CD4-positive, alpha-beta memory T cell (primary cell): ENCODE data around the gene IGFBP3. TPM values are rescaled to one million over a fixed set of nuclear protein-coding genes. Genes with fewer than 3 reads are reported as not detected.
A peak's percentile ranks its signal among the peaks of the same experiment; 100 is the strongest.

Experiments
- CTCF ChIA-PET: fragments of 350-600 bp; sonication (Branson Sonifier 250); formaldehyde crosslinking; loops from one replicate; lab custom pipeline; 2021; ENCODE audit warnings: inconsistent platforms; ENCODE audit not compliant: partially characterized antibody; lab: Charles Lee
- POLR2A ChIA-PET: fragments of 350-600 bp; sonication (Branson Sonifier 250); formaldehyde crosslinking; loops from one replicate; lab custom pipeline; 2021; ENCODE audit not compliant: partially characterized antibody; lab: Charles Lee
- DNase-seq, 5 donors: peaks; one replicate each; pipeline versions ENCODE4 v3.0.0 to v3.0.0-alpha.2; 2020 to 2022; ENCODE audit warnings: mixed read lengths in 1 of 5
- H3K27ac ChIP-seq: one replicate; pipeline ENCODE4 v1.7.0; 2013; ENCODE audit warnings: low read depth, low read length
- H3K27me3 ChIP-seq: 2 replicates; pipeline ENCODE4 v1.7.0; 2013; ENCODE audit warnings: mild to moderate bottlenecking, low read length, moderate library complexity; ENCODE audit not compliant: insufficient read depth
- H3K36me3 ChIP-seq: 2 replicates; pipeline ENCODE4 v1.7.0; 2013; ENCODE audit warnings: mild to moderate bottlenecking, low read length, moderate library complexity; ENCODE audit not compliant: insufficient read depth
- H3K4me1 ChIP-seq: 2 replicates; pipeline ENCODE4 v1.7.0; 2013; ENCODE audit warnings: mild to moderate bottlenecking, low read length, moderate library complexity; ENCODE audit not compliant: insufficient read depth
- H3K4me3 ChIP-seq, 2 donors: one replicate each; pipeline ENCODE4 v1.7.0; 2013; ENCODE audit warnings: low read length in 2 of 2, mild to moderate bottlenecking in 1 of 2
- H3K9me3 ChIP-seq, 2 donors: one replicate each; pipeline ENCODE4 v1.7.0; 2013; ENCODE audit warnings: low read length in 2 of 2, control low read depth in 1 of 2; ENCODE audit not compliant: control insufficient read depth in 1 of 2
- H3K27ac Mint-ChIP-seq, 7 donors: one replicate each; pipeline ENCODE4 v1.8.0; 2020 to 2021; ENCODE audit warnings: mixed read lengths in 7 of 7, mild to moderate bottlenecking in 6 of 7, inconsistent platforms in 3 of 7, moderate library complexity in 3 of 7
- H3K27me3 Mint-ChIP-seq, 2 donors: one replicate each; pipeline ENCODE4 v1.8.0; 2020 to 2021; ENCODE audit warnings: mixed read lengths in 2 of 2
- H3K36me3 Mint-ChIP-seq, 2 donors: one replicate each; pipeline ENCODE4 v1.8.0; 2020 to 2021; ENCODE audit warnings: mixed read lengths in 2 of 2, inconsistent platforms in 1 of 2, mild to moderate bottlenecking in 1 of 2
- H3K4me1 Mint-ChIP-seq, 4 donors: one replicate each; pipeline ENCODE4 v1.8.0; 2020 to 2021; ENCODE audit warnings: mixed read lengths in 4 of 4, mild to moderate bottlenecking in 1 of 4
- H3K4me3 Mint-ChIP-seq, 8 donors: one replicate each; pipeline ENCODE4 v1.8.0; 2020 to 2021; ENCODE audit warnings: mixed read lengths in 8 of 8, mild to moderate bottlenecking in 7 of 8, moderate library complexity in 6 of 8, inconsistent platforms in 3 of 8
- H3K9me3 Mint-ChIP-seq, 8 donors: one replicate each; pipeline ENCODE4 v1.8.0; 2020 to 2021; ENCODE audit warnings: mixed read lengths in 8 of 8, mild to moderate bottlenecking in 5 of 8, inconsistent platforms in 3 of 8, moderate library complexity in 1 of 8
- intact Hi-C: fragments of 100-400 bp; cut with micrococcal nuclease; formaldehyde crosslinking; loops from one replicate; pipeline ENCODE4 v1.15.1; 2023
- polyA plus RNA-seq, 2 donors: library from polyadenylated mRNA; unstranded; fragments of 300-500 nt; fragmentation: Illumina TruSeq; gene quantifications; one replicate each; pipeline ENCODE4 v1.2.3, GENCODE V29; 2021
- total RNA-seq, 2 experiments: library from RNA; stranded (reverse); gene quantifications; one replicate each; pipeline ENCODE4 v1.2.3, GENCODE V29; 2021

The IGFBP3 gene
- total and polyA plus RNA-seq, 4 experiments from 2014 or later, result 10.4 to 19.0 (median 15.6) TPM

DNA sequence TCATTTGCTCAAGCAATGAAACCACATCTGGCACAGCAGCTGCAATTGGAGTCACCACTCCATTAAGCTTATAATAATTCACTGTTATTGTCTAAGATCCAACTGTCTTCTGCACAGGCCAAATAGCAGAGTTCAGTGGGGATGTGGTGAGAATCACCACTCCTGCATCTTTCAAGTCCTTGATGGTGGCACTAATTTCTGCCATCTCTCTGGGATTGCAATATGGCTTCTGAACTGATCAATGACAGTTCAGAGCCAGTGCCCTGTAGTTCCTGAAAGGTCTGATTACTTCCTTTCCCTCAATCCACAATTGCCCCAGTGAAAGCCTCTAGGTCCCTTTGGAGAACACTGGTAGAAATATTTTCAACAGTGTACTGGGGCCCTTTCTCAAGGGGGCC, 26.4 kb downstream of the IGFBP3 start:
- Histone ChIP-seq H3K27me3 (no peaks in the 10 kb centered on the region), H3K36me3 (no peaks in the 10 kb centered on the region), H3K4me1 (no peaks in the 10 kb centered on the region), H3K27ac (no peak overlapping the region), H3K4me3 (no peak overlapping the region), H3K9me3 (no peaks in the 10 kb centered on the region)
- Mint-ChIP-seq H3K4me1 (no peaks in the 10 kb centered on the region), H3K4me3 (no peak overlapping the region), H3K9me3 (no peaks in the 10 kb centered on the region), H3K36me3 (no peaks in the 10 kb centered on the region), H3K27me3 (peaks cover 32 to 39% of the 10 kb centered on the region in 2 donors), H3K27ac (no peak overlapping the region)
- intact Hi-C loops, result loop anchor here (5.0 kb wide), 1 partner anchor 1923 kb away; no protein-coding TSS in a partner anchor
- POLR2A ChIA-PET, result no interaction called here
- CTCF ChIA-PET, result interaction anchor here (3.4 kb wide), 1 partner anchor 12 kb away, joined by 9 read pairs; no protein-coding TSS in a partner anchor
- no peak for DNase-seq

GRCh38 chr7:45893996-45894664, 26.9 kb downstream of the IGFBP3 start:
- no peak for DNase-seq
- Histone ChIP-seq H3K36me3 (no peaks in the 10 kb centered on the region), H3K9me3 (no peaks in the 10 kb centered on the region), H3K4me3 (no peak overlapping the region), H3K27me3 (no peaks in the 10 kb centered on the region), H3K4me1 (no peaks in the 10 kb centered on the region), H3K27ac (no peak overlapping the region)
- Mint-ChIP-seq H3K9me3 (no peaks in the 10 kb centered on the region), H3K4me3 (no peak overlapping the region), H3K4me1 (no peaks in the 10 kb centered on the region), H3K27ac (no peak overlapping the region), H3K27me3 (peaks cover 32 to 42% of the 10 kb centered on the region in 2 donors), H3K36me3 (no peaks in the 10 kb centered on the region)
- intact Hi-C loops, result loop anchor here (5.0 kb wide), 1 partner anchor 1923 kb away; no protein-coding TSS in a partner anchor
- ChIA-PET POLR2A (no interaction called here), CTCF (interaction anchor here (1.2 to 3.4 kb wide), 3 partner anchors 8 to 24 kb away, joined by 3 to 9 read pairs (median 3); no protein-coding TSS in a partner anchor)

DNA sequence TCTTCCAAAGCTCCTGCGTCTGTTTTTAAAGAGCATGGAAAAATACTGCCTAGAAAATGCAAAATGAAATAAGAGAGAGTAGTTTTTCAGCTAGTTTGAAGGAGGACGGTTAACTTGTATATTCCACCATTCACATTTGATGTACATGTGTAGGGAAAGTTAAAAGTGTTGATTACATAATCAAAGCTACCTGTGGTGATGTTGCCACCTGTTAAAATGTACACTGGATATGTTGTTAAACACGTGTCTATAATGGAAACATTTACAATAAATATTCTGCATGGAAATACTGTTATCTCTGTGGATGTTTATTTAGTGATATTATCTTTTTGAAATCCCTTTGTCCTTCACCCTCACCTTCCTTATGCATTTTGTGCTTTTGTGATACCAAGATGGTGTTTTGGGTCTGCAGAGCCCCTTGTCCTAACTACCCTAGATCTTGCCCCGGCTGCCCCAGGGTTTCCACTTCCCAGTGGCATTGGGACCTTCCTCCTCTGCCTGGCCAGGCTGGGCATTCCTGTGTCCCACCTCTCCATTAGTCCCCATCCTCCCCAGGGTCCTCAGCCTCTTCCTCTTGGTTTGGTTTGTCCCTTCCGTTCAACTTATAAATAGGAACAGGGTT, 27.6 kb downstream of the IGFBP3 start:
- H3K9me3 Mint-ChIP-seq, result no peaks in the 10 kb centered on the region
- intact Hi-C loops, result loop anchor here (5.0 kb wide), 1 partner anchor 1924 kb away; no protein-coding TSS in a partner anchor
- H3K9me3 ChIP-seq, result no peaks in the 10 kb centered on the region
- H3K27ac ChIP-seq, result no peak overlapping the region
- no peaks in the 10 kb centered on the region for H3K36me3 ChIP-seq
- no peaks in the 10 kb centered on the region for H3K4me1 ChIP-seq
- peaks cover 0 to under 1% (median 0%) of the 10 kb centered on the region in 4 donors for H3K4me1 Mint-ChIP-seq
- H3K4me3 Mint-ChIP-seq, result no peak overlapping the region
- H3K4me3 ChIP-seq, result no peak overlapping the region
- POLR2A ChIA-PET, result no interaction called here
- H3K27me3 Mint-ChIP-seq, result peaks cover 34 to 42% of the 10 kb centered on the region in 2 donors
- no peak overlapping the region for H3K27ac Mint-ChIP-seq
- DNase-seq, result no peak
- H3K27me3 ChIP-seq, result no peaks in the 10 kb centered on the region
- H3K36me3 Mint-ChIP-seq, result no peaks in the 10 kb centered on the region
- CTCF ChIA-PET, result interaction anchor here (1.2 to 3.4 kb wide), 3 partner anchors 9 to 25 kb away, joined by 3 to 9 read pairs (median 3); no protein-coding TSS in a partner anchor

DNA sequence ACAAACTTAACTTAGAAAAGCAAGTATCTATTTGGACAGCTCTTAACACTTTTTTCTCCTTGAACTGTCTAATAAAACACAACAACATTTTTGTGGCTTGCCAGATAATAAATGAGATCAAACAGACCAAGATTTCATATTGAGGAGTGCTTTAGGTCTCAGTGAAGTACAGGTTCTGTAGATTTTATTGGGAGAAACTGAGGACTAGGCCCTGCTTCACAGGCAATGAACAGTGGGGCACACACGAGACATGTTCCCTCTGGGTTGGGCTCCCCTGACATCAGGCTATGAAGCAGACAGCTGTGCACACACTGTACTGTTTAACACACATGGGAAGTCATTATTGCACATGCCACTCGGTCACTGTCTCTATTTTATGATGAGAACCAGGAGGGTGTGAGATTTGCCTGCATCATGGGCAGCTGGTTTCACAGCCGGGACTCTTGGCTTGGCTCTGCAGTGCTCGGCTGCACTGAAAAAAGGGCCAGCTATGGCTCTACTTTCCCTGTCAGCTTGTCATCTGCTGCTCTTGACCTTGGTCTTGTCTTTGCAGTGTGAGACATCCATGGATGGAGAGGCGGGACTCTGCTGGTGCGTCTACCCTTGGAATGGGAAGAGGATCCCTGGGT, 28.6 kb downstream of the IGFBP3 start:
- H3K9me3 ChIP-seq, result no peaks in the 10 kb centered on the region
- H3K36me3 ChIP-seq, result no peaks in the 10 kb centered on the region
- H3K4me1 ChIP-seq, result no peaks in the 10 kb centered on the region
- DNase-seq, result no peak
- intact Hi-C loops, result loop anchor here (5.0 kb wide), 1 partner anchor 1925 kb away; no protein-coding TSS in a partner anchor
- no peak overlapping the region for H3K27ac ChIP-seq
- CTCF ChIA-PET, result interaction anchor here (0.9 to 3.4 kb wide), 4 partner anchors 10 to 1195 kb away, joined by 3 to 9 read pairs (median 3); no protein-coding TSS in a partner anchor
- no peaks in the 10 kb centered on the region for H3K9me3 Mint-ChIP-seq
- POLR2A ChIA-PET, result no interaction called here
- H3K4me3 ChIP-seq, result no peak overlapping the region
- H3K27ac Mint-ChIP-seq, result no peak overlapping the region
- H3K36me3 Mint-ChIP-seq, result no peaks in the 10 kb centered on the region
- H3K27me3 Mint-ChIP-seq, result peaks cover 31 to 48% of the 10 kb centered on the region in 2 donors
- H3K4me1 Mint-ChIP-seq, result peaks cover 0 to 6% (median 1%) of the 10 kb centered on the region in 4 donors
- no peaks in the 10 kb centered on the region for H3K27me3 ChIP-seq
- no peak overlapping the region for H3K4me3 Mint-ChIP-seq

- ChIA-PET POLR2A (no interaction called here), CTCF (interaction anchor here (0.9 to 3.4 kb wide), 4 partner anchors 9 to 1366 kb away, joined by 3 to 9 read pairs (median 3); no protein-coding TSS in a partner anchor)
- H3K4me3 ChIP-seq, result no peak overlapping the region
- no peaks in the 10 kb centered on the region for H3K9me3 Mint-ChIP-seq
- H3K36me3 Mint-ChIP-seq, result no peaks in the 10 kb centered on the region
- H3K4me3 Mint-ChIP-seq, result no peak overlapping the region
- peaks cover 0 to 6% (median 1%) of the 10 kb centered on the region in 4 donors for H3K4me1 Mint-ChIP-seq
- no peaks in the 10 kb centered on the region for H3K36me3 ChIP-seq
- no peaks in the 10 kb centered on the region for H3K4me1 ChIP-seq
- peaks cover 29 to 52% of the 10 kb centered on the region in 2 donors for H3K27me3 Mint-ChIP-seq
- H3K9me3 ChIP-seq, result no peaks in the 10 kb centered on the region
- no peak overlapping the region for H3K27ac ChIP-seq
- no peak overlapping the region for H3K27ac Mint-ChIP-seq
- intact Hi-C loops, result loop anchor here (5.0 kb wide), 1 partner anchor 1926 kb away; no protein-coding TSS in a partner anchor
- H3K27me3 ChIP-seq, result no peaks in the 10 kb centered on the region
- DNase-seq, result no peak
Measured at GRCh38 chr7:45891462-45892402, 29.3 kb downstream of the IGFBP3 start.

DNA sequence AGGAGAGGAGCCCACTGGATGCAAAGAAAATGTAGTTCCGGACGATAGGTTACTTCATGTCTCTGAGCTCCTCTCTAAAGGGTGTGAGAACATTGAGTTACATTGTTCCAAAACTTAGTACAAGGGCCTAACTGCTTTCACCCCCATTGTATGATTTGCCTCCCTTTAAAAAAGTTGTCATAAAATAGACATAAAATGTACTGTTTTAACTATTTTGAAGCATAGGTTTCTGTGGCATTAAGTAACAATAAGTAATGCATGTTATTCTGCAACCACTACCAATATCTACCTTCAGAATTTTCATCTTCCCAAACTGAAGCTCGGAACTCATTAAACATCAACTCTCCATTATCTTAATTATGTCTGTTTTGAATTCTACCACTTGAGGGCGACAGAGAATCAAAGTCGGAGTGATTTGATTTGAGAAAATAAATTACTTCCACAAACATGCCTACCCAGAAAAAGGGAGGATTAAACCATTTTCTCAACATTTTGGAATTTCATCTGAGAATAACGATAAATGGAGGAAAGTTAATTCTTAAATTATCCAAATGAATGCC, 30.1 kb downstream of the IGFBP3 start:
- peaks cover 25 to 54% of the 10 kb centered on the region in 2 donors for H3K27me3 Mint-ChIP-seq
- no peak overlapping the region for H3K4me3 Mint-ChIP-seq
- H3K36me3 Mint-ChIP-seq, result no peaks in the 10 kb centered on the region
- no peaks in the 10 kb centered on the region for H3K9me3 ChIP-seq
- no peaks in the 10 kb centered on the region for H3K4me1 ChIP-seq
- H3K27ac ChIP-seq, result no peak overlapping the region
- no peak overlapping the region for H3K27ac Mint-ChIP-seq
- H3K4me3 ChIP-seq, result no peak overlapping the region
- intact Hi-C loops, result loop anchor here (5.0 kb wide), 1 partner anchor 1926 kb away; no protein-coding TSS in a partner anchor
- DNase-seq, result peak in 3 of 5 donors; percentile 6 to 16 (median 13)
- H3K36me3 ChIP-seq, result no peaks in the 10 kb centered on the region
- H3K27me3 ChIP-seq, result no peaks in the 10 kb centered on the region
- no peaks in the 10 kb centered on the region for H3K9me3 Mint-ChIP-seq
- POLR2A ChIA-PET, result no interaction called here
- CTCF ChIA-PET, result interaction anchor here (1.0 to 1.8 kb wide), 8 partner anchors 9 to 1367 kb away, joined by 3 to 7 read pairs (median 3); no protein-coding TSS in a partner anchor
- H3K4me1 Mint-ChIP-seq, result peaks cover 0 to 6% (median 1%) of the 10 kb centered on the region in 4 donors
